ENCODE results near the gene CAMTA1. TPM values are rescaled to one million over a fixed set of nuclear protein-coding genes. Genes with fewer than 3 reads are reported as not detected.

Gene CAMTA1
- total RNA-seq, 1 experiment from 2014 or later: 105 TPM

DNA sequence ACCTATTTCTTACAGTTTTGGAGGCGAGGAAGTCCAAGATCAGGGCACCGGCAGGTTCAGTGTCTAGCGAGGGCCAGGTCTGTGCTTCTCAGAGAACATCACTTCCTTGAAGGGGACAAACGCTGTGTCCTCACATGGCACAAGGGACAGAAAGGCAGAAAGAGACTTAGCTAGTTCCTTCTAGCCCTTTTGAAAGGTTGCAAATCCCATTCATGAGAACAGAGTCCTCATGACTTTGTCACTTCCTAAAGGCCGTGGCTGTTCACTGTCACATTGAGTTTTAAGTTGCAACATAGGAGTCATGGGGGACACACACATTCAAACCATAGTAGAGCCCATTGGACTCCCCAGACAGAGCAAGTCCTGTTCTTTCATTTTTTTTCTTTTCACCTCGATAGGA is 1026.2 kb downstream of the CAMTA1 start:
- DNase-seq (ENCODE audit: low read depth): no peak

DNA sequence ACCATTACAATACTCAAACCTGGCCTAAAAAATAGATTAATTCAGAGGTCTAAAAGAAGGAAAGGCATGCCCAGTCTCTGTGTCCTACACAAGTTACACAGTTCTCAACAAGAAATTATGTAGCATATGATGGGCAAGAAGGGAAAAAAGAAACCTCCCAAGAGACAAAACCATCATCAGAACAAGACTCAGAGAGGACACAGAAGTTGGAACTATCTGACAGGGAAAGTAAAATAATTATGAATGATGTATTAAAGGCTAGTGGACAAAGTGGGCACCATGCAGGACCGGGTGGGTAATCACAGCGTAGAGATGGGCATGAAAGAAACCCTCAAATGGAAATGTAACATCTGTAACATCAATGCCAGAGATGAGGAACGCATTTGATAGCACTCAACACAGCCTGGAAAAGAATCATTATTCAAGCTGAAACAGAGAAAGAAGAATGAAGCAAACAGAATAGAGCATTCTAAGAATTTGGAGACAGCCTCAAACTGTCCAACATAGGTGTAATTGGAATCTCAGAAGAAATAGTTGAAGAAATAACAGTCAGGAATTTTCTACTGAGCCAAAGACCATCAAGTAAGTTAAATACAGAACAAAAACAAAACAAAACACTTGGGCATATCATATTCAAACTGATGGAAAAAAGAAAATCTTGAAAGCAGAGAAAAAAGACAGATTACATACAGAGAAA is 1028.6 kb downstream of the CAMTA1 start:
- DNase-seq (ENCODE audit: low read depth): no peak

Other genes starting within 250 kb of the CAMTA1 start
- 29.9 and 42.1 TPM in 2 replicates for gene NOL9, start 230.9 kb upstream of the CAMTA1 start, total RNA-seq (2014; rRNA removed; shearing (Covaris generic))
- gene TAS1R1, start 230.1 kb upstream of the CAMTA1 start, total RNA-seq (2014; rRNA removed; shearing (Covaris generic)): not detected in 2 replicates
- gene ZBTB48, start 205.5 kb upstream of the CAMTA1 start, total RNA-seq (2014; rRNA removed; shearing (Covaris generic)): 18.9 and 19.7 TPM in 2 replicates
- 48.2 and 48.7 TPM in 2 replicates for gene KLHL21, start 182.6 kb upstream of the CAMTA1 start, total RNA-seq (2014; rRNA removed; shearing (Covaris generic))
- gene PHF13, start 171.7 kb upstream of the CAMTA1 start, total RNA-seq (2014; rRNA removed; shearing (Covaris generic)): 13.6 and 17.0 TPM in 2 replicates
- 14.9 and 27.2 TPM in 2 replicates for gene THAP3, start 160.6 kb upstream of the CAMTA1 start, total RNA-seq (2014; rRNA removed; shearing (Covaris generic))
- 45.7 and 48.3 TPM in 2 replicates for gene DNAJC11, start 83.6 kb upstream of the CAMTA1 start, total RNA-seq (2014; rRNA removed; shearing (Covaris generic))